PC-9 (cell line): ENCODE measurements around the gene SIX2. TPM values are rescaled to one million over a fixed set of nuclear protein-coding genes. Genes with fewer than 3 reads are reported as not detected.

Experiments used
- BruUV-seq: library from RNA; stranded (reverse); fragments of 400-500 nt; replicated peaks from 2 replicates; lab custom pipeline; 2021; lab: Mats Ljungman, UMichigan
- CTCF ChIA-PET: fragments of 300-600 bp; sonication (Branson Sonifier 250); formaldehyde crosslinking; loops from one replicate; lab custom pipeline; 2022; ENCODE audit warnings: antibody characterized with exemption; lab: Charles Lee
- POLR2A ChIA-PET: fragments of 300-600 bp; sonication (Branson Sonifier 250); formaldehyde crosslinking; loops from one replicate; lab custom pipeline; 2022; ENCODE audit warnings: antibody characterized with exemption; ENCODE audit not compliant: unreplicated experiment; lab: Charles Lee
- DNase-seq, 2 experiments: peaks; one replicate each; pipeline versions ENCODE4 v3.0.0 to v3.0.0-alpha.2; 2015 to 2022; ENCODE audit warnings: mixed read lengths in 1 of 2
- H2AFZ ChIP-seq: fragments of 200-600 bp; sonication (generic); 2 replicates; pipeline ENCODE4 v1.8.1; 2017; ENCODE audit warnings: antibody characterized with exemption
- H3F3A ChIP-seq: fragments of 200-600 bp; sonication (generic); 2 replicates; pipeline ENCODE4 v1.8.1; 2017; ENCODE audit warnings: antibody characterized with exemption, mild to moderate bottlenecking, low read depth; ENCODE audit not compliant: insufficient read depth
- H3K27ac ChIP-seq: fragments of 200-600 bp; sonication (generic); 2 replicates; pipeline ENCODE4 v1.6.1; 2016; ENCODE audit warnings: mixed run types
- H3K27me3 ChIP-seq: fragments of 200-600 bp; sonication (generic); 2 replicates; pipeline ENCODE4 v1.6.1; 2016; ENCODE audit warnings: low read depth, mixed run types; ENCODE audit not compliant: insufficient read depth
- H3K36me3 ChIP-seq: fragments of 200-600 bp; sonication (generic); 2 replicates; pipeline ENCODE4 v1.6.1; 2016; ENCODE audit warnings: low read depth, mixed run types
- H3K4me1 ChIP-seq: fragments of 200-600 bp; sonication (generic); replicated peaks from 2 replicates; pipeline ENCODE4 v1.6.1; 2016; ENCODE audit warnings: mixed run types; ENCODE audit not compliant: insufficient read depth
- H3K4me2 ChIP-seq: fragments of 200-600 bp; sonication (generic); 2 replicates; pipeline ENCODE4 v1.6.1; 2017; ENCODE audit warnings: mixed run types
- H3K4me3 ChIP-seq: fragments of 200-600 bp; sonication (generic); 2 replicates; pipeline ENCODE4 v1.6.1; 2016; ENCODE audit warnings: mixed run types
- H3K79me2 ChIP-seq: fragments of 200-600 bp; sonication (generic); 2 replicates; pipeline ENCODE4 v1.6.1; 2017; ENCODE audit warnings: low read depth, mixed run types
- H3K9me2 ChIP-seq: fragments of 200-600 bp; sonication (generic); 2 replicates; pipeline ENCODE4 v1.8.1; 2017; ENCODE audit warnings: mild to moderate bottlenecking; ENCODE audit not compliant: insufficient read depth
- H3K9me3 ChIP-seq: fragments of 200-600 bp; sonication (generic); 2 replicates; pipeline ENCODE4 v1.8.1; 2016; ENCODE audit warnings: low read depth; ENCODE audit not compliant: insufficient read depth
- H4K20me1 ChIP-seq: fragments of 200-600 bp; sonication (generic); 2 replicates; pipeline ENCODE4 v1.8.1; 2017; ENCODE audit not compliant: insufficient read depth
- CTCF ChIP-seq: fragments of 200-600 bp; sonication (generic); conservative IDR thresholded peaks from 2 replicates; pipeline ENCODE4 v1.6.1; 2017; ENCODE audit warnings: mixed run types, antibody characterized with exemption, mild to moderate bottlenecking, moderate library complexity
- EZH2 ChIP-seq: fragments of 200-600 bp; sonication (generic); IDR thresholded peaks from 2 replicates; pipeline ENCODE4 v1.8.0; 2017; ENCODE audit warnings: antibody characterized with exemption, low read depth
- intact Hi-C: fragments of 100-400 bp; cut with micrococcal nuclease; formaldehyde crosslinking; loops from one replicate; pipeline ENCODE4 v1.10.0; 2022; ENCODE audit not compliant: unreplicated experiment
- total RNA-seq: library from RNA; stranded (reverse); gene quantifications from 2 replicates; pipeline ENCODE4 v1.2.3, GENCODE V29; 2021

The SIX2 gene
- total RNA-seq, 1 experiment from 2014 or later = 10.2 TPM

GRCh38 chr2:45024600-45025291, 15.5 kb upstream of the SIX2 start:
- Histone ChIP-seq H3K27me3 (no peaks in the 10 kb centered on the region), H3K4me1 (peaks cover 11% of the 10 kb centered on the region), H3K9me2 (no peaks in the 10 kb centered on the region), H4K20me1 (no peaks in the 10 kb centered on the region), H3K9me3 (no peaks in the 10 kb centered on the region), H2AFZ (no peak overlapping the region), H3K27ac (no peak overlapping the region), H3K4me2 (no peak overlapping the region), H3K79me2 (no peaks in the 10 kb centered on the region), H3K36me3 (no peaks in the 10 kb centered on the region), H3F3A (no peaks in the 10 kb centered on the region), H3K4me3 (no peak overlapping the region)
- ChIA-PET CTCF (interaction anchor here (0.5 to 1.5 kb wide), 14 partner anchors 15 to 587 kb away, joined by 3 to 14 read pairs (median 4); partner anchors contain the start of gene SIX2), POLR2A (interaction anchor here (0.6 to 0.9 kb wide), 7 partner anchors 14 to 802 kb away, joined by 3 to 21 read pairs (median 14); no protein-coding TSS in a partner anchor)
- no TSS peak for BruUV-seq
- TF ChIP-seq EZH2 (no peak), CTCF (peak; percentile 86)
- intact Hi-C loops = loop anchor here (1.0 to 5.0 kb wide), 8 partner anchors 42 to 470 kb away; no protein-coding TSS in a partner anchor
- peak; percentile 88 to 97 for DNase-seq

DNA sequence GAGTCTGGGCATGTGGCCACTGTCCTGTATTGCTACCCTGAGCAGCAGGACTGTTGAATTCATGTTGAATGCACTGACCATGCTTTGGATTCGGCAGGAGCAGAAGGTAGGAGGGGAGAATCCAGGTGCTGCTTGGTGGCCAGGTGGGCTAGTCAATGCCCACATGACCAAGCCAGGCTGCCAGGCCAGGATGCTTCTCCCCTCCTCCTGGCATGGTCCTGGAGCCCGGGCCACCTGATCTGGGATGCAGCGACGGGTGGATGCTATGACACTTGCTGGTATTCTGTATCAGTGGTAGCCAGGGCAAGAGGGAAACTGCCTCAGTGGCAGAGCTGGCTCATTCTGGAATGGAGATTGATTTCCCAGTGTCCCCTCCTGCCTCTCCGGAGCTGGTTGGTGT, 14.8 kb upstream of the SIX2 start:
- intact Hi-C loops = loop anchor here (1.0 to 2.0 kb wide), 3 partner anchors 195 to 470 kb away; no protein-coding TSS in a partner anchor
- no peaks in the 10 kb centered on the region for H4K20me1 ChIP-seq
- H3K4me3 ChIP-seq = no peak overlapping the region
- DNase-seq = no peak
- H3K9me2 ChIP-seq = no peaks in the 10 kb centered on the region
- no peaks in the 10 kb centered on the region for H3K9me3 ChIP-seq
- H3F3A ChIP-seq = no peaks in the 10 kb centered on the region
- no peaks in the 10 kb centered on the region for H3K36me3 ChIP-seq
- no peak overlapping the region for H3K4me2 ChIP-seq
- H3K27me3 ChIP-seq = no peaks in the 10 kb centered on the region
- no peaks in the 10 kb centered on the region for H3K79me2 ChIP-seq
- ChIA-PET CTCF (interaction anchor here (0.5 to 1.5 kb wide), 4 partner anchors 43 to 470 kb away, joined by 3 to 14 read pairs (median 4); no protein-coding TSS in a partner anchor), POLR2A (interaction anchor here (0.7 kb wide), 1 partner anchor 13 kb away, joined by 16 read pairs; no protein-coding TSS in a partner anchor)
- H2AFZ ChIP-seq = no peak overlapping the region
- TF ChIP-seq EZH2 (no peak), CTCF (no peak)
- H3K4me1 ChIP-seq = peaks cover 11% of the 10 kb centered on the region
- no peak overlapping the region for H3K27ac ChIP-seq
- no TSS peak for BruUV-seq

DNA sequence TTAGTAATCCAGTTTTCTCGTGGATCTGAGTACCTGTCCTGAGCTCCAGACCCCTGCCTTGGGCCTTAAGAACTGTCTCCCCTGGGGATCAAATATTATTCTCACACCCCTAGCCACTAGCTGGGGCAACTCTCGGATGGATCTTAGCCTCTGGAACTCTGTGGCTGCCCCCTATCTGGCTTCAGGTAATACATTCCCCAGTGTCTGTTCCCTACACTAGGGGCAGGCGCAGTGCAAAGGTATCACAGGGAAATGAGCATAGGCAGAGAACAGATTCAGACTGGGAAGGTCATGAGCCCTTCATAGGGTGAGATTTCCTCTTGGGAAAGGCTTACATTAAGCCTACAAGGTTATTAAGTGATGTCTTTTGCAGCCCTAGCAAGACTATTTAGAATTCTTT, 11.2 kb upstream of the SIX2 start:
- H3K4me1 ChIP-seq = peaks cover 4% of the 10 kb centered on the region
- no peaks in the 10 kb centered on the region for H3K9me2 ChIP-seq
- H3K4me3 ChIP-seq = no peak overlapping the region
- no TSS peak for BruUV-seq
- H3K27ac ChIP-seq = no peak overlapping the region
- no peaks in the 10 kb centered on the region for H3K79me2 ChIP-seq
- DNase-seq = peak in 1 of 2 experiments; percentile 17
- H3K9me3 ChIP-seq = no peaks in the 10 kb centered on the region
- no peaks in the 10 kb centered on the region for H4K20me1 ChIP-seq
- no peak for TF ChIP-seq CTCF
- TF ChIP-seq EZH2 = no peak
- no peaks in the 10 kb centered on the region for H3F3A ChIP-seq
- POLR2A ChIA-PET = no interaction called here
- H3K4me2 ChIP-seq = no peak overlapping the region
- intact Hi-C loops = no loop called here
- CTCF ChIA-PET = no interaction called here
- no peaks in the 10 kb centered on the region for H3K27me3 ChIP-seq
- H2AFZ ChIP-seq = no peak overlapping the region
- no peaks in the 10 kb centered on the region for H3K36me3 ChIP-seq
